Liver (tissue), 9 donors: ENCODE measurements around the gene RAB1A. TPM values are rescaled to one million over a fixed set of nuclear protein-coding genes. Genes with fewer than 3 reads are reported as not detected.
A peak's percentile ranks its signal among the peaks of the same experiment; 100 is the strongest.

ENCODE experiments used
- DNase-seq: peaks from one replicate; pipeline ENCODE4 v3.0.0-alpha.2; 2017; ENCODE audit warnings: low spot score
- H3K27ac ChIP-seq, 2 donors: one replicate each; pipeline ENCODE4 v1.7.0; 2013; ENCODE audit warnings: inconsistent platforms in 2 of 2, low read length in 2 of 2, control low read depth in 1 of 2, low read depth in 1 of 2, mild to moderate bottlenecking in 1 of 2
- H3K27me3 ChIP-seq, 4 donors: one replicate each; pipeline versions ENCODE4 v1.6.1 to v1.7.0; 2013; ENCODE audit warnings: low read length in 3 of 4, inconsistent platforms in 1 of 4, mild to moderate bottlenecking in 1 of 4, moderate library complexity in 1 of 4; ENCODE audit not compliant: control insufficient read depth in 4 of 4, insufficient read depth in 4 of 4
- H3K36me3 ChIP-seq, 4 donors: one replicate each; pipeline versions ENCODE4 v1.6.1 to v1.7.0; 2013; ENCODE audit warnings: low read length in 3 of 4, mild to moderate bottlenecking in 3 of 4, low read depth in 1 of 4, moderate library complexity in 1 of 4; ENCODE audit not compliant: control insufficient read depth in 4 of 4, insufficient read depth in 3 of 4
- H3K4me1 ChIP-seq, 4 donors: one replicate each; pipeline versions ENCODE4 v1.6.1 to v1.7.0; 2013; ENCODE audit warnings: low read length in 3 of 4, mild to moderate bottlenecking in 3 of 4, moderate library complexity in 1 of 4; ENCODE audit not compliant: control insufficient read depth in 4 of 4, insufficient read depth in 4 of 4
- H3K4me3 ChIP-seq, 3 donors: one replicate each; pipeline versions ENCODE4 v1.6.1 to v1.7.0; 2013; ENCODE audit warnings: low read length in 3 of 3, control low read depth in 1 of 3, low read depth in 1 of 3, mild to moderate bottlenecking in 1 of 3
- H3K9ac ChIP-seq, 2 donors: one replicate each; pipeline ENCODE4 v1.7.0; 2013; ENCODE audit warnings: low read length in 2 of 2, mild to moderate bottlenecking in 2 of 2, moderate library complexity in 2 of 2, control low read depth in 1 of 2, low read depth in 1 of 2
- H3K9me3 ChIP-seq, 4 donors: one replicate each; pipeline versions ENCODE4 v1.6.1 to v1.7.0; 2013; ENCODE audit warnings: low read length in 3 of 4; ENCODE audit not compliant: control insufficient read depth in 4 of 4
- ATF3 ChIP-seq: IDR thresholded peaks from 2 replicates; pipeline ENCODE4 v1.6.1; 2016; ENCODE audit warnings: antibody characterized with exemption
- CTCF ChIP-seq: fragments of 150-350 bp; IDR thresholded peaks from 2 replicates; pipeline ENCODE4 v1.5.1; 2017; ENCODE audit warnings: improper control_type of control experiment, low read depth, low read length; ENCODE audit not compliant: missing input control
- EGR1 ChIP-seq, 2 donors: IDR thresholded peaks; 2 replicates each; pipeline ENCODE4 v1.6.1; 2016 to 2018; ENCODE audit warnings: antibody characterized with exemption in 2 of 2, low read depth in 2 of 2
- FOXA2 ChIP-seq: IDR thresholded peaks from 2 replicates; pipeline ENCODE4 v1.6.1; 2016; ENCODE audit warnings: antibody characterized with exemption
- GABPA ChIP-seq, 2 donors: IDR thresholded peaks in 1 of 2; conservative IDR thresholded peaks in 1 of 2; 2 replicates each; pipeline ENCODE4 v1.6.1; 2016; ENCODE audit warnings: antibody characterized with exemption in 2 of 2, mild to moderate bottlenecking in 1 of 2, moderate library complexity in 1 of 2
- HNF4A ChIP-seq, 2 donors: conservative IDR thresholded peaks; 2 replicates each; pipeline ENCODE4 v1.6.1; 2016; ENCODE audit warnings: antibody characterized with exemption in 2 of 2, mild to moderate bottlenecking in 2 of 2
- HNF4G ChIP-seq: IDR thresholded peaks from 2 replicates; pipeline ENCODE4 v1.6.1; 2016; ENCODE audit warnings: antibody characterized with exemption
- JUND ChIP-seq, 2 donors: IDR thresholded peaks; 2 replicates each; pipeline ENCODE4 v1.6.1; 2016; ENCODE audit warnings: antibody characterized with exemption in 2 of 2
- MAX ChIP-seq: IDR thresholded peaks from 2 replicates; pipeline ENCODE4 v1.6.1; 2016; ENCODE audit warnings: antibody characterized with exemption
- NR2F2 ChIP-seq: IDR thresholded peaks from 2 replicates; pipeline ENCODE4 v1.6.1; 2016; ENCODE audit warnings: antibody characterized with exemption
- RAD21 ChIP-seq, 2 donors: IDR thresholded peaks; 2 replicates each; pipeline ENCODE4 v1.6.1; 2016; ENCODE audit warnings: antibody characterized with exemption in 2 of 2, mild to moderate bottlenecking in 2 of 2
- REST ChIP-seq: IDR thresholded peaks from 2 replicates; pipeline ENCODE4 v1.6.1; 2016; ENCODE audit warnings: antibody characterized with exemption, mild to moderate bottlenecking
- RXRA ChIP-seq, 2 donors: IDR thresholded peaks; 2 replicates each; pipeline ENCODE4 v1.6.1; 2017 to 2018; ENCODE audit warnings: antibody characterized with exemption in 2 of 2, mild to moderate bottlenecking in 1 of 2
- SP1 ChIP-seq: IDR thresholded peaks from 2 replicates; pipeline ENCODE4 v1.6.1; 2018; ENCODE audit warnings: antibody characterized with exemption, mild to moderate bottlenecking
- TAF1 ChIP-seq: conservative IDR thresholded peaks from 2 replicates; pipeline ENCODE4 v1.6.1; 2016; ENCODE audit warnings: antibody characterized with exemption, mild to moderate bottlenecking
- YY1 ChIP-seq: IDR thresholded peaks from 2 replicates; pipeline ENCODE4 v1.6.1; 2016; ENCODE audit warnings: antibody characterized with exemption, mild to moderate bottlenecking
- ZBTB33 ChIP-seq: IDR thresholded peaks from 2 replicates; pipeline ENCODE4 v1.6.1; 2016; ENCODE audit warnings: antibody characterized with exemption
- WGBS: extraction: QIAGEN DNeasy Blood & Tissue Kit; methylation state at CpG from one replicate; pipeline ENCODE4 v1.1.7; 2013; 5-methylcytosine and 5-hydroxymethylcytosine counted together
- polyA plus RNA-seq, 2 donors: library from polyadenylated mRNA; stranded (reverse) in 1 of 2; unstranded in 1 of 2; fragments of 200-250 nt in 1 of 2; fragments of >200 nt in 1 of 2; fragmentation: Nextera tagmentation in 1 of 2; extraction: Ambion mirVana in 1 of 2; gene quantifications; one replicate each; pipeline versions ENCODE4 v1.2.1 to v1.2.3, GENCODE V29; 2013 to 2015
- total RNA-seq, 2 donors: library from RNA; depleted of rRNA; stranded (reverse); fragments of >200 nt; gene quantifications; one replicate each; pipeline ENCODE4 v1.2.3, GENCODE V29; 2014
- donor health status: healthy.
- donor health status: healthy.
- donor health status: healthy.
- donor health status: healthy.
- donor health status: healthy.

RAB1A gene
- total and polyA plus RNA-seq, 4 donors: 52.8 to 89.7 (median 77.8) TPM

GRCh38 chr2:65164426-65164891 is 34.6 kb upstream of the RAB1A start:
- no peak for DNase-seq
- H3K4me1 ChIP-seq: peaks cover 0 to 2% (median under 1%) of the 10 kb centered on the region in 4 donors
- H3K27me3 ChIP-seq: no peaks in the 10 kb centered on the region
- no peaks in the 10 kb centered on the region for H3K9me3 ChIP-seq
- no peaks in the 10 kb centered on the region for H3K36me3 ChIP-seq
- TF ChIP-seq REST: no peak
- no peak for TF ChIP-seq MAX
- TF ChIP-seq NR2F2: peak; percentile 25
- no peak for TF ChIP-seq YY1
- H3K27ac ChIP-seq: no peak overlapping the region
- WGBS: 75% methylated on average over 2 of the region's 2 CpGs
- no peak overlapping the region for H3K9ac ChIP-seq
- no peak overlapping the region for H3K4me3 ChIP-seq

GRCh38 chr2:65161551-65162100 is 31.7 kb upstream of the RAB1A start:
- Histone ChIP-seq H3K36me3 (no peaks in the 10 kb centered on the region), H3K4me3 (no peak overlapping the region), H3K9me3 (no peaks in the 10 kb centered on the region), H3K9ac (no peak overlapping the region), H3K27me3 (no peaks in the 10 kb centered on the region), H3K27ac (no peak overlapping the region), H3K4me1 (peaks cover 0 to 1% (median 0%) of the 10 kb centered on the region in 4 donors)
- 87% methylated on average over 9 of the region's 9 CpGs for WGBS
- DNase-seq: no peak
- TF ChIP-seq REST (no peak), FOXA2 (no peak), HNF4A (conservative IDR thresholded peaks at IDR 0.05) (no peak), EGR1 (IDR thresholded peaks at IDR 0.05; ENCODE audit: low read depth in 2 of 2) (no peak), SP1 (no peak), GABPA (IDR thresholded peaks at IDR 0.05 in 1 of 2, conservative IDR thresholded peaks at IDR 0.05 in 1 of 2) (no peak), CTCF (no peak), HNF4G (no peak), JUND (IDR thresholded peaks at IDR 0.05) (no peak), RXRA (IDR thresholded peaks at IDR 0.05) (no peak), ZBTB33 (no peak), YY1 (no peak), MAX (no peak), RAD21 (IDR thresholded peaks at IDR 0.05) (no peak), NR2F2 (no peak), ATF3 (no peak), TAF1 (no peak)
